22Rv1 (cell line): ENCODE measurements around the gene STARD10.

Experiments
- H3K27ac ChIP-seq: fragments of 450-650 bp; 2 replicates; pipeline ENCODE4 v1.5.1; 2017
- ZFX ChIP-seq: fragments of 450-650 bp; IDR thresholded peaks from 2 replicates; pipeline ENCODE4 v1.6.1; 2017; ENCODE audit warnings: antibody characterized with exemption, borderline replicate concordance
- TF ChIP-seq, protein P1 (sequence below): fragments of 450-650 bp; IDR thresholded peaks from 2 replicates; pipeline ENCODE4 v1.5.1; 2017; ENCODE audit warnings: mild to moderate bottlenecking

STARD10 gene

GRCh38 chr11:72820439-72821139 lies 26.7 kb upstream of the STARD10 start:
- H3K27ac ChIP-seq: no peak overlapping the region; the same call in 1 of the 2 replicates

DNA sequence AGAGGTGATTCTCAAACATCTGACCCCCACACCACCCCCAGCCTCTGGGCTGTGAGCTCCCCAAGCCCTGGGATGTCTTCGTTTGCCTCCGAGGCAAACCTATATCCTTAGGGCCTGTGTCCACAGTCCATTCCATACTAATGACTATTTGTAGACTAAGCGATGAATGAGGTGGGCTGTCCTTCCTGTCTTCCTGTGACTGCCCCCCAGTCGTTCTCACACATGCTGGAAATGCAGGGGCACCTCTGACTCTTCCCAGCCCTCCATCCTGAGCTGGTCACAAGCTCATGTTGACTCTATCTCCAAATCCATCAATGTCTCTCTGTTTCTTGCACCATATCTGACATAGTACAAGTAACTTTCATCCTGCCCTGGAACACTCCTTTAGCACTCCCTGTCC lies 25.1 kb upstream of the STARD10 start:
- TF ChIP-seq, protein P1, sequence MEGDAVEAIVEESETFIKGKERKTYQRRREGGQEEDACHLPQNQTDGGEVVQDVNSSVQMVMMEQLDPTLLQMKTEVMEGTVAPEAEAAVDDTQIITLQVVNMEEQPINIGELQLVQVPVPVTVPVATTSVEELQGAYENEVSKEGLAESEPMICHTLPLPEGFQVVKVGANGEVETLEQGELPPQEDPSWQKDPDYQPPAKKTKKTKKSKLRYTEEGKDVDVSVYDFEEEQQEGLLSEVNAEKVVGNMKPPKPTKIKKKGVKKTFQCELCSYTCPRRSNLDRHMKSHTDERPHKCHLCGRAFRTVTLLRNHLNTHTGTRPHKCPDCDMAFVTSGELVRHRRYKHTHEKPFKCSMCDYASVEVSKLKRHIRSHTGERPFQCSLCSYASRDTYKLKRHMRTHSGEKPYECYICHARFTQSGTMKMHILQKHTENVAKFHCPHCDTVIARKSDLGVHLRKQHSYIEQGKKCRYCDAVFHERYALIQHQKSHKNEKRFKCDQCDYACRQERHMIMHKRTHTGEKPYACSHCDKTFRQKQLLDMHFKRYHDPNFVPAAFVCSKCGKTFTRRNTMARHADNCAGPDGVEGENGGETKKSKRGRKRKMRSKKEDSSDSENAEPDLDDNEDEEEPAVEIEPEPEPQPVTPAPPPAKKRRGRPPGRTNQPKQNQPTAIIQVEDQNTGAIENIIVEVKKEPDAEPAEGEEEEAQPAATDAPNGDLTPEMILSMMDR: no peak
- no peak for TF ChIP-seq ZFX
- H3K27ac ChIP-seq: no peak overlapping the region

More at GRCh38 chr11:72820439-72821139, 26.7 kb upstream of the STARD10 start:
- no peak for TF ChIP-seq ZFX
- TF ChIP-seq, protein P1: no peak

DNA sequence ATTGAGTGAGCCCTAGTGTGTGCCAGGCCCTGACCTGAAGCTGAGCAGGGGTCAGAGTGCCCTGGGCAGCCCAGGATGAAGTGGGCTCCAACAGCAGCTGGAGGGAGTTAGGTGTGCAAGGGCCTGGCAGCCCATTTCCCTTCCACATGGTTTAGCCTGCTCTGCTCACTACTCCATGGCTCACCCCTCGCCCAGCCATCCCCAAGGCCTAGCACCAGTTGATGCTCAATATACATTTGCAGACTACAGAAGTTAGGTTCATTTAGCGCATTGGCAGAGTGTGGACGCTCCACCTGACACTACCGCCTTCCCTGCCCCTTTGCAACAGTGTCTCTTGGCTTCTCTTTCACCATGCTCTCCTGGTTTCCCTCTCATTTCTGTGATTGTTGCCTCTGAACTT lies 24.1 kb upstream of the STARD10 start:
- H3K27ac ChIP-seq: no peak overlapping the region
- no peak for TF ChIP-seq ZFX
- TF ChIP-seq, protein P1: no peak

DNA sequence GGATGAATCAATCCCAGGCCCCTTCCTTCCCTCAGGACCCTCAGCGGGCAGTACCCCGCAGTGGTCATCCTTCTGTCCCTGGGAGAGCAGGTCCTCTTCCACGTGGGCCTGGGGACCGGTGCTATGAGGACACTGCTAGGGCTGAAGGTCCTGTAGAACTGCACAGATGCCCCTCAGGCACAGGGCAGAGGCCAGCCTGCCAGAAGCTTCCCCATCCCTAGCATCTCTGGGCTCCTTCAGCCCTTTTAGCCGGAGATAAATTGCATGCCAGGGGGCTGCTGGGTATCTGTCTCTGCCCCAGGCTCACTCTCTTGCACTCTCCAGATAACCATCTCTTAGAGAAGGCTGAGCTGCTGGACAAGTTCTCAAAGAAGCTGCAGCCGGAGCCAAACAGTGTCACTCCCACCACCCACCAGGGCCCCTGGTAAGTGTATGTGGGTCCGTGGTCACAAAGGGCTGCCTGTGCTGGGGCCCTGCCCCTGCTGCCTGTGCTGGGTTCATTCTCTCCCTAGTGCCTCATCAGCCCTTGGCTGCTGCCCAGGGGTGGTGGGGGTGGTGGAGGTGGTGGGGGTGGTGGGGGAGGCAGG lies 22.6 kb upstream of the STARD10 start:
- H3K27ac ChIP-seq: no peak overlapping the region

DNA sequence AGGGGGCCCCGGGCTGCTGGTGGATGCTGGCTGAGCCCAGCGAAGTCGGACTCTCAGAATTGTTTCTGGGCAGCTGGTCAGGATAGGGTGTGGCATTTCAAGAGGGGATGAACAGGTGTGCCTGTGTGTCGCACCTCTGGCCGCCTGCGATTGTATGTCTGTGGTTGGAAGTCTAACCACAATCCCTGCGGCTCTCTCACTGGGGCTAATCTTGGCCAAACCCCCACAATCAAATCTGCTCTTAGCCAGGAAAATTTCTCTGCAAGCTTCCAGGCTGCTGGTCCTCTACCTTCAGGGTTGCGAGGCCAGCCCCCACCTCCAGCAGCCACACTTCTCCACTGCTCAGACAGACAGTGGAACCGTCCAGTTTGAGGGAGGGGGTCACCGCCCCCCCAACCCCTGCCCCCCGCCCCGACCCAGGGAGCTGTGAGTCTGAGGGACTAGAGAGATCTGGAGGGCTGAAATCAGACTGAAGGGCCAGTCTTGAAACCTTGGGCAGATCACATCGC lies 21.3 kb upstream of the STARD10 start:
- H3K27ac ChIP-seq: peak overlapping the region; percentile 83
- TF ChIP-seq, protein P1: no peak
- no peak for TF ChIP-seq ZFX

More for the DNA sequence above, 22.6 kb upstream of the STARD10 start:
- TF ChIP-seq, protein P1: no peak
- TF ChIP-seq ZFX: no peak

GRCh38 chr11:72814286-72815109 lies 20.7 kb upstream of the STARD10 start, which contains the start of gene ATG16L2:
TSS of gene ATG16L2 (plus strand) at chr11:72814411. CDS start at chr11:72814446, 35 bp downstream.
- TF ChIP-seq, protein P1: peak; percentile 5; the same call in 1 of the 2 replicates
- TF ChIP-seq ZFX: no peak
- peak within 1 kb of the TSS; percentile 83 for H3K27ac ChIP-seq
